K562 (cell line): Measurements from ENCODE around the gene COL1A1. TPM values are rescaled to one million over a fixed set of nuclear protein-coding genes. Genes with fewer than 3 reads are reported as not detected.
A peak's percentile ranks its signal among the peaks of the same experiment; 100 is the strongest.

Source experiments
- DEAF1 ChIP-seq: fragments of 450-650 bp; formaldehyde crosslinking; IDR thresholded peaks from 2 replicates; pipeline ENCODE4 v1.4.0; 2020; ENCODE audit warnings: mild to moderate bottlenecking, moderate library complexity
- GTF2A2 ChIP-seq: IDR thresholded peaks from 2 replicates; pipeline ENCODE4 v1.6.1; 2016; ENCODE audit warnings: mild to moderate bottlenecking, missing genetic modification characterization, missing compliant biosample characterization
- HDAC1 ChIP-seq, 2 experiments: fragments of 450-650 bp; IDR thresholded peaks; 2 replicates each; pipeline ENCODE4 v1.6.1; 2016 to 2017; ENCODE audit warnings: inconsistent platforms in 1 of 2, mild to moderate bottlenecking in 1 of 2, moderate library complexity in 1 of 2
- HEY1 ChIP-seq: fragments of 250-450 bp; sonication (Bioruptor Pico); IDR thresholded peaks from 2 replicates; pipeline ENCODE4 v1.5.0; 2020; ENCODE audit warnings: mild to moderate bottlenecking, moderate library complexity, borderline replicate concordance
- MEF2A ChIP-seq: IDR thresholded peaks from 2 replicates; pipeline ENCODE4 v1.6.1; 2011; ENCODE audit warnings: low read depth, mild to moderate bottlenecking, low read length, moderate library complexity; ENCODE audit not compliant: control insufficient read depth
- MYC ChIP-seq, 2 experiments: fragments of 250-450 bp in 1 of 2; sonication (Bioruptor Pico) in 1 of 2; IDR thresholded peaks; 2 replicates each; pipeline versions ENCODE4 v1.5.1 to v1.6.1; 2012 to 2021; ENCODE audit warnings: low read depth in 2 of 2, borderline replicate concordance in 1 of 2, improper control_type of control experiment in 1 of 2, low read length in 1 of 2, mild to moderate bottlenecking in 1 of 2, moderate library complexity in 1 of 2
- NFYB ChIP-seq: IDR thresholded peaks from 2 replicates; pipeline ENCODE4 v1.6.1; 2011; ENCODE audit warnings: mild to moderate bottlenecking, moderate library complexity; ENCODE audit not compliant: insufficient read length; ENCODE audit errors: extremely low read depth
- PHTF2 ChIP-seq: fragments of 250-450 bp; sonication (Bioruptor Pico); IDR thresholded peaks from 2 replicates; pipeline ENCODE4 v1.5.0; 2021; ENCODE audit warnings: mild to moderate bottlenecking
- SMARCA4 ChIP-seq: fragments of 450-650 bp; IDR thresholded peaks from 2 replicates; pipeline ENCODE4 v1.6.1; 2016
- SMARCC2 ChIP-seq: fragments of 450-650 bp; IDR thresholded peaks from 2 replicates; pipeline ENCODE4 v1.6.1; 2017; ENCODE audit warnings: antibody characterized with exemption, moderate library complexity, mild to moderate bottlenecking, low read depth
- TAF1 ChIP-seq: IDR thresholded peaks from 2 replicates; pipeline ENCODE4 v1.6.1; 2011; ENCODE audit warnings: mild to moderate bottlenecking, low read length, moderate library complexity; ENCODE audit not compliant: insufficient read depth, control insufficient read depth, severe bottlenecking; ENCODE audit errors: extremely low read depth
- ZFP91 ChIP-seq: sonication (generic); formaldehyde crosslinking; IDR thresholded peaks from 2 replicates; pipeline ENCODE4 v1.8.0; 2022; ENCODE audit warnings: mild to moderate bottlenecking, missing genetic modification reagents
- ZFPM2 ChIP-seq: fragments of 250-450 bp; sonication (Bioruptor Pico); IDR thresholded peaks from 2 replicates; pipeline ENCODE4 v1.5.1; 2022; ENCODE audit warnings: mild to moderate bottlenecking
- ZNF318 ChIP-seq, 2 experiments: fragments of 450-650 bp; IDR thresholded peaks; 2 replicates each; pipeline ENCODE4 v1.6.1; 2016; ENCODE audit warnings: mild to moderate bottlenecking in 2 of 2, borderline replicate concordance in 1 of 2, low read depth in 1 of 2, moderate library complexity in 1 of 2
- polyA plus RNA-seq, 8 experiments: library from polyadenylated mRNA; depleted of rRNA in 4 of 8; stranded (reverse) in 5 of 8; unstranded in 3 of 8; fragments of >200 nt; fragmentation: Nextera tagmentation in 2 of 8; fragmentation: Illumina TruSeq in 1 of 8; extraction: Ambion mirVana in 2 of 8; extraction: Trizol in 1 of 8; gene quantifications; 2 replicates each; pipeline versions ENCODE4 v1.2.1 to v1.2.3, GENCODE V29; 2011 to 2014; ENCODE audit warnings: inconsistent platforms in 1 of 8, missing spikeins in 1 of 8
- total RNA-seq, 7 experiments: library from RNA; depleted of rRNA in 6 of 7; stranded (reverse); fragments of >200 nt in 6 of 7; fragmentation: Illumina TruSeq in 2 of 7; extraction: Trizol in 2 of 7; gene quantifications; 2 replicates each; pipeline versions ENCODE4 v1.2.1 to v1.2.3, GENCODE V29; 2011 to 2021; ENCODE audit warnings: low replicate concordance in 1 of 7

COL1A1 gene
- total and polyA plus RNA-seq, 9 of the 15 experiments (the other 6 are each of a cell fraction or from before 2014, with no cell fraction given): 0.04 to 3.4 (median 0.18) TPM

GRCh38 chr17:50151937-50152547 lies 49.4 kb downstream of the COL1A1 start (continued):
- TF ChIP-seq ZNF318 (IDR thresholded peaks at IDR 0.05; ENCODE audit: borderline replicate concordance in 1 of 2, low read depth in 1 of 2): peak in 1 of 2 experiments; percentile 75; a peak in 1 of 4 replicates
- TF ChIP-seq GTF2A2 (tag): no peak
- peak; percentile 56 for TF ChIP-seq MYC (IDR thresholded peaks at IDR 0.05; ENCODE audit: low read depth, low read length)
- no peak for TF ChIP-seq MYC (CRISPR knock-in tag; IDR thresholded peaks at IDR 0.05; ENCODE audit: borderline replicate concordance, low read depth)
- TF ChIP-seq ZFPM2: no peak
- no peak for TF ChIP-seq NFYB
- no peak for TF ChIP-seq TAF1
- no peak for TF ChIP-seq PHTF2 (CRISPR knock-in tag)
- no peak for TF ChIP-seq SMARCC2
- TF ChIP-seq HDAC1 (IDR thresholded peaks at IDR 0.05): peak; percentile 46 to 85; a peak in 2 of 4 replicates
- TF ChIP-seq SMARCA4: peak; percentile 77
- peak; percentile 79; the same call in 1 of the 2 replicates for TF ChIP-seq ZFP91 (CRISPR knock-in tag)
- TF ChIP-seq MEF2A: no peak
- TF ChIP-seq DEAF1 (CRISPR knock-in tag): no peak
- TF ChIP-seq HEY1 (CRISPR knock-in tag): no peak
